ENCODE results near the gene ATXN1. TPM values are rescaled to one million over a fixed set of nuclear protein-coding genes. Genes with fewer than 3 reads are reported as not detected.

Gene ATXN1
- polyA plus RNA-seq, 1 of the 3 experiments (the other 2 are of a cell fraction), result 7.9 TPM

GRCh38 chr6:16349544-16349943 is 411.7 kb downstream of the ATXN1 start:
- 96% methylated on average over 2 of the region's 2 CpGs for WGBS (ENCODE audit: low lambda C conversion rate)
- Histone ChIP-seq H3F3A (replicated peaks; ENCODE audit: insufficient read depth) (peaks cover 6% of the 10 kb centered on the region), H4K20me1 (ENCODE audit: insufficient read depth) (no peaks in the 10 kb centered on the region), H3K79me2 (ENCODE audit: insufficient read depth) (0 out of 2 replicates have a peak, but pooled peaks cover 3% of the 10 kb centered on the region), H3K4me2 (no peak overlapping the region), H3K9ac (no peak overlapping the region), H3K27ac (ENCODE audit: low read depth in 2 of 2, low read length in 1 of 2) (no peak overlapping the region), H3K4me3 (ENCODE audit: low read depth in 2 of 2, low read length in 1 of 2) (no peak overlapping the region), H3K4me1 (ENCODE audit: control insufficient read depth in 1 of 2, insufficient read depth in 2 of 2, low read depth in 1 of 2, low read length in 1 of 2) (peaks cover 7 to 36% of the 10 kb centered on the region in 2 experiments; a peak in 3 of 4 replicates), H3K9me2 (no peaks in the 10 kb centered on the region), H3K27me3 (ENCODE audit: insufficient read depth) (no peaks in the 10 kb centered on the region), H3K36me3 (replicated peaks in 1 of 2; ENCODE audit: control insufficient read depth in 1 of 2, insufficient read depth in 2 of 2, low read length in 1 of 2) (no peaks in the 10 kb centered on the region), H3K9me3 (no peaks in the 10 kb centered on the region), H2AFZ (ENCODE audit: low read depth) (no peak overlapping the region)
- TF ChIP-seq USF2 (IDR thresholded peaks at IDR 0.05; ENCODE audit: borderline replicate concordance, low read depth, low read length), result no peak
- no peak for TF ChIP-seq SIN3A (IDR thresholded peaks at IDR 0.05; ENCODE audit: borderline replicate concordance, low read depth, low read length)
- no peak for TF ChIP-seq REST (IDR thresholded peaks at IDR 0.05; ENCODE audit: low read depth, low read length)
- TF ChIP-seq RFX5 (IDR thresholded peaks at IDR 0.05; ENCODE audit: low read length), result no peak
- POLR2A ChIA-PET, result no interaction called here
- no peak for DNase-seq
- CTCF ChIA-PET, result interaction anchor here (1.6 to 2.7 kb wide), 2 partner anchors 18 to 60 kb away, joined by 9 to 15 read pairs; no protein-coding TSS in a partner anchor

- Histone ChIP-seq H2AFZ (ENCODE audit: low read depth) (no peak overlapping the region), H3K4me3 (ENCODE audit: low read depth in 2 of 2, low read length in 1 of 2) (no peak overlapping the region), H3K36me3 (replicated peaks in 1 of 2; ENCODE audit: control insufficient read depth in 1 of 2, insufficient read depth in 2 of 2, low read length in 1 of 2) (no peaks in the 10 kb centered on the region), H3F3A (replicated peaks; ENCODE audit: insufficient read depth) (peaks cover 6% of the 10 kb centered on the region), H3K4me1 (ENCODE audit: control insufficient read depth in 1 of 2, insufficient read depth in 2 of 2, low read depth in 1 of 2, low read length in 1 of 2) (peaks cover 17 to 25% of the 10 kb centered on the region in 2 experiments; a peak in 3 of 4 replicates), H4K20me1 (ENCODE audit: insufficient read depth) (no peaks in the 10 kb centered on the region), H3K27me3 (ENCODE audit: insufficient read depth) (no peaks in the 10 kb centered on the region), H3K27ac (ENCODE audit: low read depth in 2 of 2, low read length in 1 of 2) (peak overlapping the region; percentile 78 to 93; a peak in 3 of 4 replicates), H3K9ac (no peak overlapping the region), H3K79me2 (ENCODE audit: insufficient read depth) (0 out of 2 replicates have a peak, but pooled peaks cover 3% of the 10 kb centered on the region), H3K4me2 (no peak overlapping the region), H3K9me2 (no peaks in the 10 kb centered on the region), H3K9me3 (no peaks in the 10 kb centered on the region)
- POLR2A ChIA-PET, result interaction anchor here (1.2 kb wide), 1 partner anchor 9 kb away, joined by 3 read pairs; no protein-coding TSS in a partner anchor
- DNase-seq, result no peak
- no peak for TF ChIP-seq TCF12 (IDR thresholded peaks at IDR 0.05)
- TF ChIP-seq SMC3 (IDR thresholded peaks at IDR 0.05; ENCODE audit: low read depth, low read length), result no peak
- no peak for TF ChIP-seq SIN3A (IDR thresholded peaks at IDR 0.05; ENCODE audit: borderline replicate concordance, low read depth, low read length)
- no peak for TF ChIP-seq USF1 (IDR thresholded peaks at IDR 0.05; ENCODE audit: borderline replicate concordance, low read depth)
- TF ChIP-seq MEF2A (IDR thresholded peaks at IDR 0.05; ENCODE audit: borderline replicate concordance, low read depth), result no peak
- no peak for TF ChIP-seq ZBTB33 (IDR thresholded peaks at IDR 0.05; ENCODE audit: borderline replicate concordance, low read depth)
- no peak for TF ChIP-seq CTCF (IDR thresholded peaks at IDR 0.05)
- over 99% methylated on average over 28 of the region's 32 CpGs for WGBS (ENCODE audit: low lambda C conversion rate)
- CTCF ChIA-PET, result interaction anchor here (1.0 to 3.4 kb wide), 4 partner anchors 10 to 63 kb away, joined by 3 to 18 read pairs (median 8); no protein-coding TSS in a partner anchor
Measured at GRCh38 chr6:16346831-16347230, 414.4 kb downstream of the ATXN1 start.

Measured in SK-N-SH (cell line).